ENCODE measurements around the gene INO80B. TPM values are rescaled to one million over a fixed set of nuclear protein-coding genes. Genes with fewer than 3 reads are reported as not detected.

The INO80B gene
- polyA plus RNA-seq, 2 of the 4 experiments (the other 2 are of a cell fraction): 19.9 to 74.6 TPM

GRCh38 chr2:74482801-74483674 lies 28.2 kb downstream of the INO80B start, which contains the start of the genes CCDC142 and TTC31:
CCDC142 (minus strand) TSS chr2:74482998; CDS start chr2:74482837, 161 bp downstream.
TTC31 (plus strand) TSS chr2:74483081; CDS start chr2:74483096, 15 bp downstream.
- peak; percentile 95 to 97 for DNase-seq (ENCODE audit: low read depth in 1 of 2, low spot score in 1 of 2)
- POLR2A ChIA-PET: interaction anchor here (0.8 to 3.1 kb wide), 16 partner anchors 10 to 108 kb away, joined by 3 to 28 read pairs (median 5); partner anchors contain the start of genes AUP1, HTRA2, INO80B and MOGS
- ATAC-seq: peak; percentile 96 to 97
- H3K4me1 ChIP-seq: peaks cover 20% of the 10 kb centered on the region
- under 1% methylated on average over 50 of the region's 50 CpGs for WGBS (ENCODE audit: missing lambda C conversion rate)
- peak within 1 kb of the TSS; percentile 96 for H3K4me2 ChIP-seq
- peak within 1 kb of the TSS; percentile 85 to 97 for H3K27ac ChIP-seq
- CTCF ChIA-PET: interaction anchor here (0.7 to 13.8 kb wide), 31 partner anchors 10 to 394 kb away, joined by 3 to 184 read pairs (median 7); partner anchors contain the start of genes AUP1, DQX1, HTRA2 and INO80B
- H3K4me3 ChIP-seq: peak within 1 kb of the TSS; percentile 70
- FAIRE-seq: no peak
- H3K9me3 ChIP-seq: no peaks in the 10 kb centered on the region
- TF ChIP-seq ZC3H11A (IDR thresholded peaks at IDR 0.05): no peak
- TF ChIP-seq SMC3 (IDR thresholded peaks at IDR 0.05): peak; percentile 90
- 0 out of 2 replicates have a peak, but pooled peaks have one; percentile 44 for TF ChIP-seq PBX3 (IDR thresholded peaks at IDR 0.05)
- no peak for TF ChIP-seq BHLHE40 (IDR thresholded peaks at IDR 0.05; ENCODE audit: low read depth, low read length)
- TF ChIP-seq POLR2A (IDR thresholded peaks at IDR 0.05; ENCODE audit: low read length): peak; percentile 49
- TF ChIP-seq NPAS2 (CRISPR knock-in tag; IDR thresholded peaks at IDR 0.05; ENCODE audit: borderline replicate concordance): no peak
- peak; percentile 76 to 86 for TF ChIP-seq RAD21 (conservative IDR thresholded peaks at IDR 0.05 in 1 of 2, IDR thresholded peaks at IDR 0.05 in 1 of 2)
- no peak for TF ChIP-seq USF2 (IDR thresholded peaks at IDR 0.05)
- no peak; the same call in 1 of the 2 replicates for TF ChIP-seq REST (IDR thresholded peaks at IDR 0.05)
- TF ChIP-seq MAZ (IDR thresholded peaks at IDR 0.05; ENCODE audit: borderline replicate concordance, low read depth, low read length): no peak
- TF ChIP-seq BCL3 (IDR thresholded peaks at IDR 0.05): peak; percentile 77; the same call in 2 of the 3 replicates
- no peak for TF ChIP-seq FOSL2 (IDR thresholded peaks at IDR 0.05)
- no peak for TF ChIP-seq FOSL2 (CRISPR knock-in tag; IDR thresholded peaks at IDR 0.05)
- no peak for TF ChIP-seq POLR2AphosphoS2 (conservative IDR thresholded peaks at IDR 0.05; ENCODE audit: low read length)
- no peak for TF ChIP-seq CBX2 (IDR thresholded peaks at IDR 0.05; ENCODE audit: borderline replicate concordance, low read depth)
- TF ChIP-seq ZFP36 (IDR thresholded peaks at IDR 0.05; ENCODE audit: borderline replicate concordance, partially characterized antibody): no peak
- no peak for TF ChIP-seq HOXA7 (CRISPR knock-in tag; IDR thresholded peaks at IDR 0.05)
- no peak for TF ChIP-seq MAFK (IDR thresholded peaks at IDR 0.05; ENCODE audit: partially characterized antibody)
- TF ChIP-seq CTCF (IDR thresholded peaks at IDR 0.05): peak; percentile 98
- no peak; the same call in 1 of the 2 replicates for TF ChIP-seq E2F6 (IDR thresholded peaks at IDR 0.05; ENCODE audit: borderline replicate concordance, low read depth)
- TF ChIP-seq PHF8 (IDR thresholded peaks at IDR 0.05; ENCODE audit: borderline replicate concordance, low read depth): peak; percentile 84
- TF ChIP-seq ZSCAN20 (CRISPR knock-in tag; IDR thresholded peaks at IDR 0.05): no peak
- peak; percentile 88 to 93; a peak in 4 of 5 replicates for TF ChIP-seq JUN (IDR thresholded peaks at IDR 0.05)
- TF ChIP-seq JUNB (IDR thresholded peaks at IDR 0.05): no peak
- TF ChIP-seq EHF (CRISPR knock-in tag; IDR thresholded peaks at IDR 0.05): no peak
- no peak for TF ChIP-seq HMGXB4 (CRISPR knock-in tag; IDR thresholded peaks at IDR 0.05; ENCODE audit: borderline replicate concordance)
- TF ChIP-seq KDM5A (IDR thresholded peaks at IDR 0.05): peak; percentile 98
